Brain microvascular endothelial cell (primary cell): Measurements from ENCODE around the gene IWS1.

ENCODE experiments used
- DNase-seq: peaks from one replicate; pipeline ENCODE4 v3.0.0-alpha.2; 2020
- H3K27ac ChIP-seq: fragments of 250-450 bp; sonication (Bioruptor Pico); 2 replicates; pipeline ENCODE4 v1.5.1; 2020; ENCODE audit warnings: mild to moderate bottlenecking, moderate library complexity
- H3K27me3 ChIP-seq: fragments of 250-450 bp; sonication (Bioruptor Pico); replicated peaks from 2 replicates; pipeline ENCODE4 v1.5.1; 2020; ENCODE audit warnings: mild to moderate bottlenecking
- H3K36me3 ChIP-seq: fragments of 250-450 bp; sonication (Bioruptor Pico); replicated peaks from 2 replicates; pipeline ENCODE4 v1.5.1; 2020; ENCODE audit warnings: mild to moderate bottlenecking
- H3K4me3 ChIP-seq: 2 replicates; pipeline ENCODE4 v1.5.1; 2011; ENCODE audit warnings: low read depth, mild to moderate bottlenecking, control low read depth, low read length, moderate library complexity
- in situ Hi-C: cut with HindIII; loops from 2 replicates; pipeline ENCODE4 v1.10.0; 2017; ENCODE audit warnings: low sequenced_read_pairs, low pct_ligation_motif_present
- TF ChIP-seq, protein P1 (sequence below): IDR thresholded peaks from 2 replicates; pipeline ENCODE4 v1.5.1; 2011; ENCODE audit warnings: low read depth, mild to moderate bottlenecking, moderate library complexity, low read length, control low read depth, inconsistent platforms; ENCODE audit errors: missing control alignments

The IWS1 gene

DNA sequence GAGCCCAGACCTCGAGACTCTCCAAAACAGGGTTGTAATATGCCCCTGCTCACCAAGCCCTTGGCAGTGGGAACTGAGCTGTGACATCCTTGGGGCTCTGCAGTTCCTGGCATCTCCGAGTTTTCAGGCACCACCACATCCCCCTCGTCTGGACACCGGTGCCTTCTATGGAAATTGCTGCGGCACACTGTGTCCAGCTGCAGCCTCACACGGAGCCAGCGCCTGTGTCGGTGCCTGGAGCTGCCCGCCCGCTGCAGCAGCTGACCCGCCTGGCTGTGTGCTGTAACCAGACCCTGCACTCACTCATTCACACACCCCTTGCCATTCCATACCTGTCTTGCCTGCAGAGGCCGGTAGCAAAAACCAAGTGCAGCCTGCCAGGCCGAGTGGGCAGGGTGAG lies 11.8 kb downstream of the IWS1 start:
- TF ChIP-seq, protein P1, sequence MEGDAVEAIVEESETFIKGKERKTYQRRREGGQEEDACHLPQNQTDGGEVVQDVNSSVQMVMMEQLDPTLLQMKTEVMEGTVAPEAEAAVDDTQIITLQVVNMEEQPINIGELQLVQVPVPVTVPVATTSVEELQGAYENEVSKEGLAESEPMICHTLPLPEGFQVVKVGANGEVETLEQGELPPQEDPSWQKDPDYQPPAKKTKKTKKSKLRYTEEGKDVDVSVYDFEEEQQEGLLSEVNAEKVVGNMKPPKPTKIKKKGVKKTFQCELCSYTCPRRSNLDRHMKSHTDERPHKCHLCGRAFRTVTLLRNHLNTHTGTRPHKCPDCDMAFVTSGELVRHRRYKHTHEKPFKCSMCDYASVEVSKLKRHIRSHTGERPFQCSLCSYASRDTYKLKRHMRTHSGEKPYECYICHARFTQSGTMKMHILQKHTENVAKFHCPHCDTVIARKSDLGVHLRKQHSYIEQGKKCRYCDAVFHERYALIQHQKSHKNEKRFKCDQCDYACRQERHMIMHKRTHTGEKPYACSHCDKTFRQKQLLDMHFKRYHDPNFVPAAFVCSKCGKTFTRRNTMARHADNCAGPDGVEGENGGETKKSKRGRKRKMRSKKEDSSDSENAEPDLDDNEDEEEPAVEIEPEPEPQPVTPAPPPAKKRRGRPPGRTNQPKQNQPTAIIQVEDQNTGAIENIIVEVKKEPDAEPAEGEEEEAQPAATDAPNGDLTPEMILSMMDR, result no peak
- Histone ChIP-seq H3K36me3 (peaks cover 15% of the 10 kb centered on the region), H3K4me3 (no peak overlapping the region), H3K27me3 (no peaks in the 10 kb centered on the region), H3K27ac (no peak overlapping the region)
- in situ Hi-C loops, result no loop called here
- DNase-seq, result no peak

DNA sequence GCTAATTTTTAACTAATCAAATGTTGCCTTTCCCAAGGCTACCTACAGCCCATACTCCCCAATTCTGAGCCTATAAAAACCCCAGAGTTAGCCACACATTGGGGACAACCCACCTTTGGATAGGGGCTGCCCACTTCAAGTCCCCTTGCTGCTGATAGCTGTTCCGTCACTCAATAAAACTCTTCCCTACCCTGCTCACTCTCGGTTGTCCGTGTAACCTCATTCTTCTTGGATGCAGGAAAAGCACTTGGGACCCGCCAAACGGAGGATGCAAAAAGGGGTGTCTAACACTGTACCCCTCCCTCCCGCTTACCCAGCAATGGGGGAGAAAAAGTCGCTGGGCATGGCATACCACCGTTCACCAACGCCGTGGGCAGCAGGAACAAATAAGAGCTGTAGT lies 12.2 kb downstream of the IWS1 start:
- peaks cover 15% of the 10 kb centered on the region for H3K36me3 ChIP-seq
- H3K27me3 ChIP-seq, result no peaks in the 10 kb centered on the region
- H3K4me3 ChIP-seq, result no peak overlapping the region
- H3K27ac ChIP-seq, result no peak overlapping the region
- in situ Hi-C loops, result no loop called here
- DNase-seq, result no peak
- TF ChIP-seq, protein P1, result no peak

DNA sequence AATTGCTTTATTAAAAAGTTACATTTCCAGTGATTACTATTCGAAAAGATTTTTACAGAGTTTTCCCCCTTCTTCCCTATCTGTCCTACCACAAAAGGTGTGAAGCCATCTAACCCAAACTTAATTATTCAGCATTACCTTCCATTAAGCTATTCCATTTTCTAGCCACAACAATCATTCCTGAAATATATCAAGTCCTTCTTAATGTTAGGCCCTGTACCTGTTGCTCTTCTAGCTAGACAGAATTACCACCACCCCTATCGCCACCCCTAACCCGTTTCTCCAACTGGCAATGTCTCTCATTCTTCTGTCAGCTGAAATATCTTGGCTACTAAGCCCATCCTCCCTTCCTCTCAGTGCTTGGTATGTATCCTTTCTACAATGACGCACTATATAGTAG lies 13.9 kb downstream of the IWS1 start:
- in situ Hi-C loops, result no loop called here
- TF ChIP-seq, protein P1, result no peak
- no peak for DNase-seq

DNA sequence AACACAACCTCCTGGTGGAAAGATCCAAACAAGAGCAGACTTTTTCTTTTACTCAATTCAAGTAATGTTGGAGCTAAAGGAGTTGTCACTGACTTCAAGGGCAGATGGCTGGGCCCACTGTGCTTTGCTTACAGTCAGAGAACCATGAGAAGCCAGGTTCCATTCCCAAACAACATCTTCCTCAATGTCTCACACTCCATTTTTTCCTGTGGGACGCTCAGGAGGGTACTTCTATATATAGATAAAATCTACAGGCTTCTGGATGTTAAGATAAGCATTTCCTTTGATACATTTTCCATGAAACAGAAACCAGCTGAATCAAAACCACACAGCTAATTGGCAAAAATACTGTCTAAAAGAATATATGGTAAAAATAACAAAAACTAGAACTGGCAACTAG lies 14.4 kb downstream of the IWS1 start:
- no peaks in the 10 kb centered on the region for H3K27me3 ChIP-seq
- DNase-seq, result no peak
- H3K27ac ChIP-seq, result no peak overlapping the region
- TF ChIP-seq, protein P1, result no peak
- H3K36me3 ChIP-seq, result peaks cover 7% of the 10 kb centered on the region
- no peak overlapping the region for H3K4me3 ChIP-seq
- in situ Hi-C loops, result no loop called here

More for the DNA sequence above, 13.9 kb downstream of the IWS1 start:
- Histone ChIP-seq H3K27me3 (no peaks in the 10 kb centered on the region), H3K27ac (no peak overlapping the region), H3K36me3 (peaks cover 9% of the 10 kb centered on the region), H3K4me3 (no peak overlapping the region)

DNA sequence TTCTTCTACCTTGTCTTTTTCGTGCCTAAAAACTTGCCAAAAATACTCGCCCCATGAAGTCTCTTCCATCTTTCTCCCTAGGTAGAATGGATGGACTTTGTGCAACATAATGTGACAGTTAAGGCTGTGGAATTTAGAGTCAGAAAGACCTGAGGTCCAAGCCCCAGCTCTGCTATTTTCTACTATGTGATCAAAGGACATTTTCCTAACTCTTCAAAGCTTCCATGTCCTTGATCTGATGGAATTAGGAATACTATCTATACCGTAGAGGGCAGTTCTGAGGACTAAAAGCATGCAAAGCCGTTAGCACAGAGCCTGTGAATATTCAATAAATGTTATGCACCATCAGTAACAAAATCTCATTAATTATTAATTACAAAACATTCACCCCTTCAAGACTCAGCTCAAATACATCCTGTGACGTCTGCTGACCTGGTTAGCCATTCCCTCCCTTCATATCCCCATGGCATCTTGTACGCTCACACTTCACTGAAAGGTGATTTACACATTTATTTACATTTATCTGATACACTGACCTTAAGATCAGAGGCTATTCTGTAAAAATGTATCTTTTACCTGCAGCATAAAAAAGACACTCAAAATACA lies 15.1 kb downstream of the IWS1 start:
- in situ Hi-C loops, result no loop called here
- no peak overlapping the region for H3K27ac ChIP-seq

More for the DNA sequence above, 15.1 kb downstream of the IWS1 start:
- Histone ChIP-seq H3K36me3 (peaks cover 7% of the 10 kb centered on the region), H3K4me3 (no peak overlapping the region), H3K27me3 (no peaks in the 10 kb centered on the region)
- DNase-seq, result no peak
- TF ChIP-seq, protein P1, result no peak
